Articular chondrocyte of knee joint (primary cell): ENCODE measurements around the gene SAT1. TPM values are rescaled to one million over a fixed set of nuclear protein-coding genes. Genes with fewer than 3 reads are reported as not detected.

Source experiments
- small RNA-seq: library from RNA; depleted of rRNA; stranded (forward); fragments of <200 nt; gene quantifications from one replicate; pipeline ENCODE3, GENCODE V24; 2012
- total RNA-seq: library from RNA; depleted of rRNA; stranded (reverse); fragments of >200 nt; gene quantifications from 2 replicates; pipeline ENCODE4 v1.2.3, GENCODE V29; 2012

SAT1 gene
- total RNA-seq = 194 and 517 TPM in 2 replicates

GRCh38 chrX:23782863-23783588 is at the start of gene SAT1:
Gene SAT1 (plus strand): TSS chrX:23783173. CDS start chrX:23783352, 179 bp downstream.

DNA sequence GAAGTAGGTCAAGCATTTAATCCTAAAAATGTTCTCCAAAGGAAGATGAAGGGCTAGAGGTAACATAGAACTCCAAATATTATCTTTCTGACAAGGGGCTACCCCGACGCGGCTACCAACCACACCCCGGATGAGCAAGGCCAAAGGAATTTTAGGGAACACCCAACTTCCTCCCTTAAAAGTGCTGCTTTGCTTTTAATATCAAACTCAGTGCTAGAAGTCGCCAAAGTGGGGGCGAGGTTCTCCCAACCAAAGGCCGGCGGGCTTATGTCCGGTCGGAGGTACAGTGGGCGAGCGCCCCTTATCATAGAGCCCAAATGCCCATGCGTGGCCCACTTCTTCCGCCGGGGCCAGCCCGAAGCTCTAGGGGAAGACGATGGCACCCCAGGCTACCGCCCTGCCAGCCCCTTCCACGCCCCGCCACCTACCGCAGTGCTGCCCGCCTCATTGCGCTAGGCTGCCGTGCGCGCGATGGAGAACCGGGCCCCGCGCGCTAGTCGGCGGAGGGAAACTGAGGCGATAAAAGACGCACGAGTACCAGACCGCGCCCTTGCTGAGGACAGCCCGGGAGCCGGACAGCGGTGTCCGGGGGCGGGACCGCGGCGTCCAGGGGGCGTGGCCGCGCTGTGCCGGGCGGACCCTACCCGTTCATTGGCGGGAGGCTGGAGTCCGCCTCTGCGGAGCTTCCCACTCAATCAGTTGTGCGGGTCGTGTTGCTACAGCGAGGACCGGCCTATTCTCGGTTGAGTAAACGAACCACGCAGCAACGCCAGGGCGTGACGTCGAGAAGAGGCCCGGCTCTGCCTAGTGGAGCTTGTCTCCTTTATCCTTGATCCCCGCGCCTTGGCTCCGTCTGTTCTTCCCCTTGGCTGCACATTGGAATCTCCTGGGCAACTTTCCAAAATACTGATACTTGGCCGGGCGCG is 40.0 kb upstream of the SAT1 start, which contains the start of gene ACOT9:
Gene ACOT9, minus strand, starts transcription at position 580 of the 926 bp plus-strand sequence. Its CDS starts 132 bp downstream, at position 448.

Small RNA genes within 50 kb of the gene (small RNA-seq; reads per million reads assigned to genes)
- gene RF00019 = not detected

Other genes starting within 250 kb of the SAT1 start
- gene PRDX4, start 115.7 kb upstream of the SAT1 start, total RNA-seq = 240 and 246 TPM in 2 replicates
- gene ACOT9, start 39.9 kb upstream of the SAT1 start, total RNA-seq = 54.4 and 55.5 TPM in 2 replicates
- gene APOO, start 124.8 kb downstream of the SAT1 start, total RNA-seq = 6.3 and 8.8 TPM in 2 replicates
- 0.11 TPM in 1 of 2 replicates, not detected in the other for gene CXorf58, start 124.8 kb downstream of the SAT1 start, total RNA-seq
- gene KLHL15, start 244.0 kb downstream of the SAT1 start, total RNA-seq = 15.3 and 19.7 TPM in 2 replicates